Nephron progenitor cell (in vitro differentiated cells): ENCODE results near the gene PRR11.

Experiments used
- DNase-seq: peaks from one replicate; pipeline ENCODE4 v3.0.0; 2021
- H3K27ac Mint-ChIP-seq: 2 replicates; pipeline ENCODE4 v1.8.0; 2021; ENCODE audit warnings: mild to moderate bottlenecking, moderate library complexity, mixed read lengths
- H3K27me3 Mint-ChIP-seq: 2 replicates; pipeline ENCODE4 v1.8.0; 2021; ENCODE audit warnings: mild to moderate bottlenecking, low read depth, mixed read lengths; ENCODE audit not compliant: poor library complexity
- H3K36me3 Mint-ChIP-seq: 2 replicates; pipeline ENCODE4 v1.8.0; 2021; ENCODE audit warnings: low read depth, mixed read lengths
- H3K4me1 Mint-ChIP-seq: 2 replicates; pipeline ENCODE4 v1.8.0; 2021; ENCODE audit warnings: mixed read lengths
- H3K4me3 Mint-ChIP-seq: 2 replicates; pipeline ENCODE4 v1.8.0; 2021; ENCODE audit warnings: mild to moderate bottlenecking, moderate library complexity, mixed read lengths
- H3K9me3 Mint-ChIP-seq: 2 replicates; pipeline ENCODE4 v1.8.0; 2021; ENCODE audit warnings: mild to moderate bottlenecking, moderate library complexity, mixed read lengths
- CTCF ChIP-seq: fragments of 200-600 bp; sonication (generic); IDR thresholded peaks from 2 replicates; pipeline ENCODE4 v1.5.0; 2021; ENCODE audit warnings: antibody characterized with exemption

Gene PRR11

DNA sequence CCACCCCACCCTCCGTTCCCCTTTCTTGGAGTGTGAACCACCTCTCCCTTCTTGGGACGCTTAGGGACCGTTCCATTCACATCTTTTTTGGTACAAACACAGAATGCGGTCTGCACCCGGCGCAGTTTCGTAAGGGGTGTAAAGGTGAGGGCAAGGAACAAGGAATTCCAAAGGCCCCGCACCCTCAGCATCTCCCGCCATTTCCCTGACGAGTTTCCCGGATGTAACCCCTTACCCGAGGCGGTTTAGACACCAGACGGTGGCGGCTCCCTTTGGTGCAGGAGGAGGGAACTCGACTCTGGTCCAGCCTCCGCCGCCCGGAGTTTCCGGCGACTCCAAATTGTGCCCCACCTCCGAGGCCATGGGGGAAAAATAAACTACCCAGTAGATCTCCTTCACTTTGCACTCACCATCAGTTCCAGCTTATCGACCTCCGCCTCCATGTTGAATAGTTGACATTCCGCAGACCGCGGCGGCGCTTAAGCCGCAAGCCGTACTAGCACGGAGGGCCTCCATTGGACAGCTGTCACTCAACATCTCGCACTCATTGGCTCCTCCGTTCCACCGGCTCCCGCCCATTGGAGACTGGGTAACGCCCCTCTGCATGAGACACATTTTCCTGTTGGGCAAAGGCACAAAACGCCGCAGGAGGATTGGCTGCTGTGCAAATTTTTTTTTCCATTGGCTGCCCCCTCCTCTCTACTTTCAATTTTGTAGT, 666 bp upstream of the PRR11 start, which contains the start of gene SKA2:
SKA2 (minus strand) TSS at position 466 of the 718 bp plus-strand sequence; CDS start at position 443, 23 bp downstream.
- peaks cover 24% of the 10 kb centered on the region for H3K36me3 Mint-ChIP-seq

DNA sequence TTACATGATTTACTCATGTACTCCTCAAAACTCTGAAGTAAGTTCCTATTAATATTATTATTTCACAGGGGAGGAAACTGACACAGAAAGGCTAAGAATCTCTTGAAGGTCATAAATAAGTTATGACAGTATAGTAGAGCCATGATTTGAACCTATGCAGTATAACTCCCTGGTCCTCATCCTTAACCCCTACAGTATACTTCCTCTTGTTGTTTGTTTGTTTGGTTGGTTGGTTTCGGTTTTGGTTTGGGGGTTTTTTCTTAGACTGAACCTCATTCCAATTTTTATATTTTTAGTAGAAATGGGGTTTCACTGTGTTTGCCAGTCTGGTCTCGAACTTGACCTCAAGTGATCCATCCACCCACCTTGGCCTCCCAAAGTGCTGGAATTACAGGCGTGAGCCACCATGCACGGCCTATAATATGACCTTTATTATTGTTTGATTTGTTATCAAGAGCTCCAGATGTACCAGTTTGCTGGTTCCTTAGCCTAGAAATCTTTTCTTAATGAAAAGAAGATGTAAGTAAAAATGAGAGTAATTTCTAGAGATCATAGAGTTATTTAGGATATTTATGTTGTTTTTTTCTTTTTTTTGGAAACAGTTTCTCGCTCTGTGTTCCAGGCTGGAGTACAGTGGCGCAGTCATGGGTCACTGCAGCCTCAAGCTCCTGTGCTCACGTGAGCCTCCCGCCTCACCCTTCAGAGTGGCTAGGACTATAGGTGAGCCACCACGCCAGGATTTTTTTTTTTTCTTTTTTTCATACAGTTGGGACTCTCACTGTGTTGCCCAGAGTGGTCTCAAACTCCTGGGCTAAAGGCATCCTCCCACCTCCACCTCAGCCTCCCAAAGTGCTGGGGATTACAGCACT, 4.8 kb downstream of the PRR11 start:
- no peak overlapping the region for H3K27ac Mint-ChIP-seq
- DNase-seq: no peak
- H3K4me1 Mint-ChIP-seq: peaks cover 24% of the 10 kb centered on the region

More for the DNA sequence above, 666 bp upstream of the PRR11 start, which contains the start of gene SKA2:
- peaks cover 52% of the 10 kb centered on the region for H3K4me1 Mint-ChIP-seq
- no peak within 1 kb of the TSS for H3K4me3 Mint-ChIP-seq
- H3K27me3 Mint-ChIP-seq: peaks cover 2% of the 10 kb centered on the region
- no peak within 1 kb of the TSS for H3K27ac Mint-ChIP-seq
- TF ChIP-seq CTCF: no peak
- DNase-seq: peak; percentile 94
- no peaks in the 10 kb centered on the region for H3K9me3 Mint-ChIP-seq

GRCh38 chr17:59161477-59161876, 5.9 kb downstream of the PRR11 start:
- H3K4me3 Mint-ChIP-seq: no peak overlapping the region
- H3K4me1 Mint-ChIP-seq: peaks cover 28% of the 10 kb centered on the region
- H3K27me3 Mint-ChIP-seq: peaks cover 2% of the 10 kb centered on the region
- no peaks in the 10 kb centered on the region for H3K9me3 Mint-ChIP-seq
- TF ChIP-seq CTCF: no peak
- no peak overlapping the region for H3K27ac Mint-ChIP-seq
- peaks cover 12% of the 10 kb centered on the region for H3K36me3 Mint-ChIP-seq
- DNase-seq: no peak

More for the DNA sequence above, 4.8 kb downstream of the PRR11 start:
- Mint-ChIP-seq H3K4me3 (no peak overlapping the region), H3K9me3 (no peaks in the 10 kb centered on the region), H3K27me3 (peaks cover 2% of the 10 kb centered on the region), H3K36me3 (peaks cover 12% of the 10 kb centered on the region)
- TF ChIP-seq CTCF: no peak

DNA sequence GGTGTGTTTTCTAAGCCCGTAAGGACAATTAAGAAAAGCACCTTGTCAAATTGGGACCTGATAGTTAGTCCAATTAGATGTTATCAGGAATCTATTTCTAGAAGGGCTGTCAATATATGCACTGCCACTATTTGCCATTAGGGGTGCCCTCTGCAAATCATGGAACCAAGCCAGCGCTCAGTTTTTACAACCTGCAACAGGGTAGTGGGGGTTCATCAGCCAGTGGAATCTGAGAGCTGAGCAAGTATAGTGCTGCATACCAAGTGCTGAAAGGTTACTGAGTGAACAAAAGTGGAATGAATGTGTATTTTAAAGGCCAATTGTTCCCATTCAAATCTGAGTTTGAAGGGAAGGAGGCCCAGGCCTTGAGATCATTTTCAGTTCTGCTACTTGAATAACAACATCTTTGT, 10.4 kb downstream of the PRR11 start:
- Mint-ChIP-seq H3K27me3 (no peaks in the 10 kb centered on the region), H3K27ac (no peak overlapping the region), H3K36me3 (peaks cover 13% of the 10 kb centered on the region), H3K9me3 (no peaks in the 10 kb centered on the region), H3K4me3 (no peak overlapping the region), H3K4me1 (peaks cover 5% of the 10 kb centered on the region)
- peak; percentile 51 for DNase-seq
- peak; percentile 58 for TF ChIP-seq CTCF

GRCh38 chr17:59167571-59168001, 12.0 kb downstream of the PRR11 start:
- H3K9me3 Mint-ChIP-seq: no peaks in the 10 kb centered on the region
- H3K4me3 Mint-ChIP-seq: no peak overlapping the region
- no peak for TF ChIP-seq CTCF
- no peak for DNase-seq
- H3K4me1 Mint-ChIP-seq: peaks cover 5% of the 10 kb centered on the region
- H3K36me3 Mint-ChIP-seq: peaks cover 23% of the 10 kb centered on the region
- H3K27me3 Mint-ChIP-seq: no peaks in the 10 kb centered on the region
- no peak overlapping the region for H3K27ac Mint-ChIP-seq
